SK-N-SH (cell line): Measurements from ENCODE around the gene ARID3A.

ENCODE experiments used
- ELF1 ChIP-seq: IDR thresholded peaks from 2 replicates; pipeline ENCODE4 v1.4.0; 2012
- EP300 ChIP-seq, 2 experiments: IDR thresholded peaks; 2 replicates each; pipeline versions ENCODE4 v1.4.0 to v1.6.1; 2012; ENCODE audit warnings: borderline replicate concordance in 1 of 2, low read depth in 1 of 2, low read length in 1 of 2
- EZH2phosphoT487 ChIP-seq: fragments of 200-600 bp; sonication (generic); IDR thresholded peaks from 2 replicates; pipeline ENCODE4 v1.6.1; 2017; ENCODE audit warnings: low read depth, mixed run types, mild to moderate bottlenecking, antibody characterized with exemption, moderate library complexity, borderline replicate concordance
- JUND ChIP-seq: IDR thresholded peaks from 2 replicates; pipeline ENCODE4 v1.4.0; 2012
- NFIC ChIP-seq: IDR thresholded peaks from 2 replicates; pipeline ENCODE4 v1.4.0; 2012; ENCODE audit warnings: borderline replicate concordance
- TAF1 ChIP-seq: IDR thresholded peaks from 2 replicates; pipeline ENCODE4 v1.6.1; 2012; ENCODE audit warnings: low read depth, mild to moderate bottlenecking, low read length, moderate library complexity, borderline replicate concordance
- TCF12 ChIP-seq: IDR thresholded peaks from 2 replicates; pipeline ENCODE4 v1.4.0; 2012
- USF1 ChIP-seq: IDR thresholded peaks from 2 replicates; pipeline ENCODE4 v1.4.0; 2012; ENCODE audit warnings: low read depth, borderline replicate concordance
- TF ChIP-seq, protein P1 (sequence below): fragments of 200-600 bp; sonication (generic); IDR thresholded peaks from 2 replicates; pipeline ENCODE4 v1.6.1; 2017; ENCODE audit warnings: antibody characterized with exemption, mild to moderate bottlenecking, moderate library complexity
- TF ChIP-seq, protein P2 (sequence below): IDR thresholded peaks from 2 replicates; pipeline ENCODE4; 2012
- TF ChIP-seq, protein P3 (sequence below): IDR thresholded peaks from 2 replicates; pipeline ENCODE4 v1.6.1; 2012; ENCODE audit warnings: mild to moderate bottlenecking, low read depth, low read length, moderate library complexity

DNA sequence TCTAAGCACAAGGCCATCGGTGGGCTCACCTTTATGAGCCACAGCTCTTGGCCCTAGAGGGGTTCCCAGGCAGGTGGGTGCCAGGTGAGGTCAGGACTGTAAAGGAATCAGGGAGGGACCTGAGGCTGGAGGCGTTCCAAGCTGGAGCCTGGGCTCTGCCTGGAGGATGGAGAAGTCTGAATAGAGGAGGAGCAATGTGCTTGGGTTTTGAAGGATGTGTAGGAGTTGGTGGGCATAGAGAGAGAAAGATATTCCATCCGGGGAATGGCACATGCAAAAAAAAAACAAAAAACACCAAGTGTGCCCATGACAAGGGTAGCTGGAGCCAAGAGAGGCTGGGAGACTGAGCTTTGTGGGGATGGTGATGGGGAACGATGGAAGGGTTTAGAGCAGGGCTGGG, 76.8 kb downstream of the ARID3A start:
- TF ChIP-seq EP300 (IDR thresholded peaks at IDR 0.05; ENCODE audit: borderline replicate concordance in 1 of 2, low read depth in 1 of 2, low read length in 1 of 2) = no peak
- TF ChIP-seq EZH2phosphoT487 = no peak
- TF ChIP-seq, protein P1, sequence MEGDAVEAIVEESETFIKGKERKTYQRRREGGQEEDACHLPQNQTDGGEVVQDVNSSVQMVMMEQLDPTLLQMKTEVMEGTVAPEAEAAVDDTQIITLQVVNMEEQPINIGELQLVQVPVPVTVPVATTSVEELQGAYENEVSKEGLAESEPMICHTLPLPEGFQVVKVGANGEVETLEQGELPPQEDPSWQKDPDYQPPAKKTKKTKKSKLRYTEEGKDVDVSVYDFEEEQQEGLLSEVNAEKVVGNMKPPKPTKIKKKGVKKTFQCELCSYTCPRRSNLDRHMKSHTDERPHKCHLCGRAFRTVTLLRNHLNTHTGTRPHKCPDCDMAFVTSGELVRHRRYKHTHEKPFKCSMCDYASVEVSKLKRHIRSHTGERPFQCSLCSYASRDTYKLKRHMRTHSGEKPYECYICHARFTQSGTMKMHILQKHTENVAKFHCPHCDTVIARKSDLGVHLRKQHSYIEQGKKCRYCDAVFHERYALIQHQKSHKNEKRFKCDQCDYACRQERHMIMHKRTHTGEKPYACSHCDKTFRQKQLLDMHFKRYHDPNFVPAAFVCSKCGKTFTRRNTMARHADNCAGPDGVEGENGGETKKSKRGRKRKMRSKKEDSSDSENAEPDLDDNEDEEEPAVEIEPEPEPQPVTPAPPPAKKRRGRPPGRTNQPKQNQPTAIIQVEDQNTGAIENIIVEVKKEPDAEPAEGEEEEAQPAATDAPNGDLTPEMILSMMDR = no peak
- no peak for TF ChIP-seq TAF1
- TF ChIP-seq NFIC = no peak
- TF ChIP-seq, protein P2, sequence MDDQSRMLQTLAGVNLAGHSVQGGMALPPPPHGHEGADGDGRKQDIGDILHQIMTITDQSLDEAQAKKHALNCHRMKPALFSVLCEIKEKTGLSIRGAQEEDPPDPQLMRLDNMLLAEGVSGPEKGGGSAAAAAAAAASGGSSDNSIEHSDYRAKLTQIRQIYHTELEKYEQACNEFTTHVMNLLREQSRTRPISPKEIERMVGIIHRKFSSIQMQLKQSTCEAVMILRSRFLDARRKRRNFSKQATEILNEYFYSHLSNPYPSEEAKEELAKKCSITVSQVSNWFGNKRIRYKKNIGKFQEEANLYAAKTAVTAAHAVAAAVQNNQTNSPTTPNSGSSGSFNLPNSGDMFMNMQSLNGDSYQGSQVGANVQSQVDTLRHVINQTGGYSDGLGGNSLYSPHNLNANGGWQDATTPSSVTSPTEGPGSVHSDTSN = no peak
- TF ChIP-seq ELF1 = no peak
- TF ChIP-seq USF1 = no peak
- TF ChIP-seq, protein P3, sequence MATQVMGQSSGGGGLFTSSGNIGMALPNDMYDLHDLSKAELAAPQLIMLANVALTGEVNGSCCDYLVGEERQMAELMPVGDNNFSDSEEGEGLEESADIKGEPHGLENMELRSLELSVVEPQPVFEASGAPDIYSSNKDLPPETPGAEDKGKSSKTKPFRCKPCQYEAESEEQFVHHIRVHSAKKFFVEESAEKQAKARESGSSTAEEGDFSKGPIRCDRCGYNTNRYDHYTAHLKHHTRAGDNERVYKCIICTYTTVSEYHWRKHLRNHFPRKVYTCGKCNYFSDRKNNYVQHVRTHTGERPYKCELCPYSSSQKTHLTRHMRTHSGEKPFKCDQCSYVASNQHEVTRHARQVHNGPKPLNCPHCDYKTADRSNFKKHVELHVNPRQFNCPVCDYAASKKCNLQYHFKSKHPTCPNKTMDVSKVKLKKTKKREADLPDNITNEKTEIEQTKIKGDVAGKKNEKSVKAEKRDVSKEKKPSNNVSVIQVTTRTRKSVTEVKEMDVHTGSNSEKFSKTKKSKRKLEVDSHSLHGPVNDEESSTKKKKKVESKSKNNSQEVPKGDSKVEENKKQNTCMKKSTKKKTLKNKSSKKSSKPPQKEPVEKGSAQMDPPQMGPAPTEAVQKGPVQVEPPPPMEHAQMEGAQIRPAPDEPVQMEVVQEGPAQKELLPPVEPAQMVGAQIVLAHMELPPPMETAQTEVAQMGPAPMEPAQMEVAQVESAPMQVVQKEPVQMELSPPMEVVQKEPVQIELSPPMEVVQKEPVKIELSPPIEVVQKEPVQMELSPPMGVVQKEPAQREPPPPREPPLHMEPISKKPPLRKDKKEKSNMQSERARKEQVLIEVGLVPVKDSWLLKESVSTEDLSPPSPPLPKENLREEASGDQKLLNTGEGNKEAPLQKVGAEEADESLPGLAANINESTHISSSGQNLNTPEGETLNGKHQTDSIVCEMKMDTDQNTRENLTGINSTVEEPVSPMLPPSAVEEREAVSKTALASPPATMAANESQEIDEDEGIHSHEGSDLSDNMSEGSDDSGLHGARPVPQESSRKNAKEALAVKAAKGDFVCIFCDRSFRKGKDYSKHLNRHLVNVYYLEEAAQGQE = no peak
- no peak for TF ChIP-seq TCF12
- no peak for TF ChIP-seq JUND
